ENCODE results near the gene RIC1. TPM values are rescaled to one million over a fixed set of nuclear protein-coding genes. Genes with fewer than 3 reads are reported as not detected.

Gene RIC1
- polyA plus RNA-seq, 1 of the 3 experiments (the other 2 are of a cell fraction), result 21.9 TPM

DNA sequence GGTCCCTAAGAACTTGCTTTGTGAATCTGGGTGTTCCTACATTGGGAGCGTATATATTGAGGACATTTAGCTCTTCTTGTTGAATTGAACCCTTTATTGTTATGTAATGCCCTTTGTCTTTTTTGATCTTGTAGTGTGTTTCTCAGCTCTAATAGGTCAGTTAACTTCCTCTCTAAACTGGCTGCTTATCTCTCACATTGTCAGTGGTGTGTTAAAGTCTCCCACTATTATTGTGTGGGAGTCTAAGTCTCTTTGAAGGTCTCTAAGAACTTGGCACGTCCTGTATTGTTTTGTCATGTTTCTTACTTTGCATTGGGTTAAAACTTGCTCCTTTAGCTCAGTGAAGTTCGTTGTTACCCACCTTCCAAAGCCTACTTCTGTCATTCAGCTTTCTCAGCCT lies 36.2 kb downstream of the RIC1 start:
- Histone ChIP-seq H3K9ac (no peak overlapping the region), H3F3A (replicated peaks; ENCODE audit: insufficient read depth) (no peaks in the 10 kb centered on the region), H3K79me2 (ENCODE audit: insufficient read depth) (peaks cover 99% of the 10 kb centered on the region), H3K27me3 (ENCODE audit: insufficient read depth) (no peaks in the 10 kb centered on the region), H3K27ac (ENCODE audit: low read depth in 2 of 2, low read length in 1 of 2) (no peak overlapping the region), H2AFZ (ENCODE audit: low read depth) (no peak overlapping the region), H3K36me3 (replicated peaks in 1 of 2; ENCODE audit: control insufficient read depth in 1 of 2, insufficient read depth in 2 of 2, low read length in 1 of 2) (peaks cover 8 to 45% of the 10 kb centered on the region in 2 experiments), H3K4me2 (no peak overlapping the region), H3K4me1 (ENCODE audit: control insufficient read depth in 1 of 2, insufficient read depth in 2 of 2, low read depth in 1 of 2, low read length in 1 of 2) (no peaks in the 10 kb centered on the region), H3K9me2 (no peaks in the 10 kb centered on the region), H3K9me3 (peaks cover 11% of the 10 kb centered on the region; the same call in 1 of the 2 replicates), H3K4me3 (ENCODE audit: low read depth in 2 of 2, low read length in 1 of 2) (no peak overlapping the region), H4K20me1 (ENCODE audit: insufficient read depth) (peaks cover 30% of the 10 kb centered on the region; the same call in 1 of the 2 replicates)
- CTCF ChIA-PET, result interaction anchor here (0.7 to 2.5 kb wide), 2 partner anchors 11 to 27 kb away, joined by 3 to 6 read pairs; no protein-coding TSS in a partner anchor
- POLR2A ChIA-PET, result no interaction called here
- no peak for DNase-seq
- 75% methylated on average over 3 of the region's 3 CpGs for WGBS (ENCODE audit: low lambda C conversion rate)
- TF ChIP-seq ELF1 (IDR thresholded peaks at IDR 0.05) (no peak), MEF2A (IDR thresholded peaks at IDR 0.05; ENCODE audit: borderline replicate concordance, low read depth) (no peak), EP300 (IDR thresholded peaks at IDR 0.05; ENCODE audit: borderline replicate concordance in 1 of 2, low read depth in 1 of 2, low read length in 1 of 2) (no peak), RXRA (IDR thresholded peaks at IDR 0.05; ENCODE audit: borderline replicate concordance, low read depth) (no peak), POLR2AphosphoS5 (IDR thresholded peaks at IDR 0.05; ENCODE audit: low read depth, low read length) (no peak), MXI1 (IDR thresholded peaks at IDR 0.05; ENCODE audit: low read depth, low read length) (no peak), JUND (IDR thresholded peaks at IDR 0.05) (no peak), CHD2 (IDR thresholded peaks at IDR 0.05; ENCODE audit: low read length, partially characterized antibody) (no peak), YY1 (IDR thresholded peaks at IDR 0.05; ENCODE audit: low read depth) (no peak), GABPA (IDR thresholded peaks at IDR 0.05; ENCODE audit: low read depth) (no peak), NRF1 (IDR thresholded peaks at IDR 0.05; ENCODE audit: low read depth, low read length) (no peak), RAD21 (IDR thresholded peaks at IDR 0.05; ENCODE audit: low read length) (no peak), FOXM1 (IDR thresholded peaks at IDR 0.05; ENCODE audit: low read depth) (no peak), TAF1 (IDR thresholded peaks at IDR 0.05; ENCODE audit: borderline replicate concordance, low read depth, low read length) (no peak)
- TF ChIP-seq, protein P1, sequence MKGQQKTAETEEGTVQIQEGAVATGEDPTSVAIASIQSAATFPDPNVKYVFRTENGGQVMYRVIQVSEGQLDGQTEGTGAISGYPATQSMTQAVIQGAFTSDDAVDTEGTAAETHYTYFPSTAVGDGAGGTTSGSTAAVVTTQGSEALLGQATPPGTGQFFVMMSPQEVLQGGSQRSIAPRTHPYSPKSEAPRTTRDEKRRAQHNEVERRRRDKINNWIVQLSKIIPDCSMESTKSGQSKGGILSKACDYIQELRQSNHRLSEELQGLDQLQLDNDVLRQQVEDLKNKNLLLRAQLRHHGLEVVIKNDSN (IDR thresholded peaks at IDR 0.05; ENCODE audit: borderline replicate concordance, low read depth), result no peak
- TF ChIP-seq, protein P2, sequence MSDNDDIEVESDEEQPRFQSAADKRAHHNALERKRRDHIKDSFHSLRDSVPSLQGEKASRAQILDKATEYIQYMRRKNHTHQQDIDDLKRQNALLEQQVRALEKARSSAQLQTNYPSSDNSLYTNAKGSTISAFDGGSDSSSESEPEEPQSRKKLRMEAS (IDR thresholded peaks at IDR 0.05; ENCODE audit: low read depth), result no peak
- TF ChIP-seq, protein P3, sequence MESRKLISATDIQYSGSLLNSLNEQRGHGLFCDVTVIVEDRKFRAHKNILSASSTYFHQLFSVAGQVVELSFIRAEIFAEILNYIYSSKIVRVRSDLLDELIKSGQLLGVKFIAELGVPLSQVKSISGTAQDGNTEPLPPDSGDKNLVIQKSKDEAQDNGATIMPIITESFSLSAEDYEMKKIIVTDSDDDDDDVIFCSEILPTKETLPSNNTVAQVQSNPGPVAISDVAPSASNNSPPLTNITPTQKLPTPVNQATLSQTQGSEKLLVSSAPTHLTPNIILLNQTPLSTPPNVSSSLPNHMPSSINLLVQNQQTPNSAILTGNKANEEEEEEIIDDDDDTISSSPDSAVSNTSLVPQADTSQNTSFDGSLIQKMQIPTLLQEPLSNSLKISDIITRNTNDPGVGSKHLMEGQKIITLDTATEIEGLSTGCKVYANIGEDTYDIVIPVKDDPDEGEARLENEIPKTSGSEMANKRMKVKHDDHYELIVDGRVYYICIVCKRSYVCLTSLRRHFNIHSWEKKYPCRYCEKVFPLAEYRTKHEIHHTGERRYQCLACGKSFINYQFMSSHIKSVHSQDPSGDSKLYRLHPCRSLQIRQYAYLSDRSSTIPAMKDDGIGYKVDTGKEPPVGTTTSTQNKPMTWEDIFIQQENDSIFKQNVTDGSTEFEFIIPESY (IDR thresholded peaks at IDR 0.05; ENCODE audit: borderline replicate concordance, low read depth), result no peak
- TF ChIP-seq, protein P4, sequence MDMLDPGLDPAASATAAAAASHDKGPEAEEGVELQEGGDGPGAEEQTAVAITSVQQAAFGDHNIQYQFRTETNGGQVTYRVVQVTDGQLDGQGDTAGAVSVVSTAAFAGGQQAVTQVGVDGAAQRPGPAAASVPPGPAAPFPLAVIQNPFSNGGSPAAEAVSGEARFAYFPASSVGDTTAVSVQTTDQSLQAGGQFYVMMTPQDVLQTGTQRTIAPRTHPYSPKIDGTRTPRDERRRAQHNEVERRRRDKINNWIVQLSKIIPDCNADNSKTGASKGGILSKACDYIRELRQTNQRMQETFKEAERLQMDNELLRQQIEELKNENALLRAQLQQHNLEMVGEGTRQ (IDR thresholded peaks at IDR 0.05; ENCODE audit: borderline replicate concordance, low read depth, low read length), result no peak
- TF ChIP-seq, protein P5, sequence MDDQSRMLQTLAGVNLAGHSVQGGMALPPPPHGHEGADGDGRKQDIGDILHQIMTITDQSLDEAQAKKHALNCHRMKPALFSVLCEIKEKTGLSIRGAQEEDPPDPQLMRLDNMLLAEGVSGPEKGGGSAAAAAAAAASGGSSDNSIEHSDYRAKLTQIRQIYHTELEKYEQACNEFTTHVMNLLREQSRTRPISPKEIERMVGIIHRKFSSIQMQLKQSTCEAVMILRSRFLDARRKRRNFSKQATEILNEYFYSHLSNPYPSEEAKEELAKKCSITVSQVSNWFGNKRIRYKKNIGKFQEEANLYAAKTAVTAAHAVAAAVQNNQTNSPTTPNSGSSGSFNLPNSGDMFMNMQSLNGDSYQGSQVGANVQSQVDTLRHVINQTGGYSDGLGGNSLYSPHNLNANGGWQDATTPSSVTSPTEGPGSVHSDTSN (IDR thresholded peaks at IDR 0.05), result no peak
- TF ChIP-seq, protein P6, sequence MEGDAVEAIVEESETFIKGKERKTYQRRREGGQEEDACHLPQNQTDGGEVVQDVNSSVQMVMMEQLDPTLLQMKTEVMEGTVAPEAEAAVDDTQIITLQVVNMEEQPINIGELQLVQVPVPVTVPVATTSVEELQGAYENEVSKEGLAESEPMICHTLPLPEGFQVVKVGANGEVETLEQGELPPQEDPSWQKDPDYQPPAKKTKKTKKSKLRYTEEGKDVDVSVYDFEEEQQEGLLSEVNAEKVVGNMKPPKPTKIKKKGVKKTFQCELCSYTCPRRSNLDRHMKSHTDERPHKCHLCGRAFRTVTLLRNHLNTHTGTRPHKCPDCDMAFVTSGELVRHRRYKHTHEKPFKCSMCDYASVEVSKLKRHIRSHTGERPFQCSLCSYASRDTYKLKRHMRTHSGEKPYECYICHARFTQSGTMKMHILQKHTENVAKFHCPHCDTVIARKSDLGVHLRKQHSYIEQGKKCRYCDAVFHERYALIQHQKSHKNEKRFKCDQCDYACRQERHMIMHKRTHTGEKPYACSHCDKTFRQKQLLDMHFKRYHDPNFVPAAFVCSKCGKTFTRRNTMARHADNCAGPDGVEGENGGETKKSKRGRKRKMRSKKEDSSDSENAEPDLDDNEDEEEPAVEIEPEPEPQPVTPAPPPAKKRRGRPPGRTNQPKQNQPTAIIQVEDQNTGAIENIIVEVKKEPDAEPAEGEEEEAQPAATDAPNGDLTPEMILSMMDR (IDR thresholded peaks at IDR 0.05), result no peak

Measured in SK-N-SH (cell line).